ENCODE results near the gene NHLH2. TPM values are rescaled to one million over a fixed set of nuclear protein-coding genes. Genes with fewer than 3 reads are reported as not detected.

Gene NHLH2
- total RNA-seq, 1 donor from 2014 or later, result not detected

DNA sequence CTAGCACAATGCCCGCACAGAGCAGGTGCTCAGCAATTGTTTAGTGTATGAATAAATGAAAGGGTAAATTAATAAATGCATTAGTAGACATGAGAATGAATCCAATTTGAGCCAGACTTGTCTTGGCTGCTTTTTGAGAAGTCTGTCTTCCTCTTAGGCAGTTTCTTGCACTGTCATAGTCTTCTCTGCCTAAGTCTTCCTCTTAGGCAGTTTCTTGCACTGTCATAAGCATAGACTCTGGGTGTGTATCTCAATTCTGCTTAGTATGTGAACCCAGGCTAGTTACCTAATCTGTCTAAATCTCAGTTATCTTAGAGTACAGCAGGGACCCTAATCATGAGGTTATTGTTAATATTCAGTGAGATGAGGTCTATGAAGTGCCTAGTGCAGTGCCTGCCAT, 27.2 kb downstream of the NHLH2 start:
- Mint-ChIP-seq H3K27me3 (ENCODE audit: low read depth) (peaks cover 44% of the 10 kb centered on the region), H3K4me1 (ENCODE audit: low read depth) (no peaks in the 10 kb centered on the region), H3K4me3 (ENCODE audit: unreplicated experiment) (no peak overlapping the region), H3K9me3 (ENCODE audit: low read depth) (no peaks in the 10 kb centered on the region), H3K36me3 (ENCODE audit: low read depth) (no peaks in the 10 kb centered on the region), H3K27ac (ENCODE audit: unreplicated experiment) (no peak overlapping the region)
- no peak for DNase-seq (ENCODE audit: low spot score)
- TF ChIP-seq, protein P1, sequence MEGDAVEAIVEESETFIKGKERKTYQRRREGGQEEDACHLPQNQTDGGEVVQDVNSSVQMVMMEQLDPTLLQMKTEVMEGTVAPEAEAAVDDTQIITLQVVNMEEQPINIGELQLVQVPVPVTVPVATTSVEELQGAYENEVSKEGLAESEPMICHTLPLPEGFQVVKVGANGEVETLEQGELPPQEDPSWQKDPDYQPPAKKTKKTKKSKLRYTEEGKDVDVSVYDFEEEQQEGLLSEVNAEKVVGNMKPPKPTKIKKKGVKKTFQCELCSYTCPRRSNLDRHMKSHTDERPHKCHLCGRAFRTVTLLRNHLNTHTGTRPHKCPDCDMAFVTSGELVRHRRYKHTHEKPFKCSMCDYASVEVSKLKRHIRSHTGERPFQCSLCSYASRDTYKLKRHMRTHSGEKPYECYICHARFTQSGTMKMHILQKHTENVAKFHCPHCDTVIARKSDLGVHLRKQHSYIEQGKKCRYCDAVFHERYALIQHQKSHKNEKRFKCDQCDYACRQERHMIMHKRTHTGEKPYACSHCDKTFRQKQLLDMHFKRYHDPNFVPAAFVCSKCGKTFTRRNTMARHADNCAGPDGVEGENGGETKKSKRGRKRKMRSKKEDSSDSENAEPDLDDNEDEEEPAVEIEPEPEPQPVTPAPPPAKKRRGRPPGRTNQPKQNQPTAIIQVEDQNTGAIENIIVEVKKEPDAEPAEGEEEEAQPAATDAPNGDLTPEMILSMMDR (IDR thresholded peaks at IDR 0.05), result no peak

GRCh38 chr1:115811140-115811828, 29.6 kb downstream of the NHLH2 start:
- H3K4me1 Mint-ChIP-seq (ENCODE audit: low read depth), result no peaks in the 10 kb centered on the region
- no peak overlapping the region for H3K27ac Mint-ChIP-seq (ENCODE audit: unreplicated experiment)
- TF ChIP-seq, protein P1 (IDR thresholded peaks at IDR 0.05), result no peak
- no peak overlapping the region for H3K4me3 Mint-ChIP-seq (ENCODE audit: unreplicated experiment)
- peaks cover 3% of the 10 kb centered on the region for H3K9me3 Mint-ChIP-seq (ENCODE audit: low read depth)
- peaks cover 1% of the 10 kb centered on the region for H3K36me3 Mint-ChIP-seq (ENCODE audit: low read depth)
- no peak for DNase-seq (ENCODE audit: low spot score)
- H3K27me3 Mint-ChIP-seq (ENCODE audit: low read depth), result peaks cover 45% of the 10 kb centered on the region

GRCh38 chr1:115810609-115811008, 30.3 kb downstream of the NHLH2 start:
- DNase-seq (ENCODE audit: low spot score), result no peak
- Mint-ChIP-seq H3K27ac (ENCODE audit: unreplicated experiment) (no peak overlapping the region), H3K4me3 (ENCODE audit: unreplicated experiment) (no peak overlapping the region), H3K36me3 (ENCODE audit: low read depth) (peaks cover 1% of the 10 kb centered on the region), H3K4me1 (ENCODE audit: low read depth) (no peaks in the 10 kb centered on the region), H3K9me3 (ENCODE audit: low read depth) (peaks cover 3% of the 10 kb centered on the region), H3K27me3 (ENCODE audit: low read depth) (peaks cover 45% of the 10 kb centered on the region)
- TF ChIP-seq, protein P1 (IDR thresholded peaks at IDR 0.05), result no peak

GRCh38 chr1:115809847-115810246, 31.1 kb downstream of the NHLH2 start:
- Mint-ChIP-seq H3K4me1 (ENCODE audit: low read depth) (no peaks in the 10 kb centered on the region), H3K27me3 (ENCODE audit: low read depth) (peaks cover 52% of the 10 kb centered on the region), H3K4me3 (ENCODE audit: unreplicated experiment) (no peak overlapping the region), H3K27ac (ENCODE audit: unreplicated experiment) (no peak overlapping the region), H3K9me3 (ENCODE audit: low read depth) (peaks cover 3% of the 10 kb centered on the region), H3K36me3 (ENCODE audit: low read depth) (peaks cover 1% of the 10 kb centered on the region)
- TF ChIP-seq, protein P1 (IDR thresholded peaks at IDR 0.05), result no peak
- DNase-seq (ENCODE audit: low spot score), result no peak

GRCh38 chr1:115809076-115809475, 31.9 kb downstream of the NHLH2 start:
- Mint-ChIP-seq H3K27ac (ENCODE audit: unreplicated experiment) (no peak overlapping the region), H3K9me3 (ENCODE audit: low read depth) (peaks cover 3% of the 10 kb centered on the region), H3K4me3 (ENCODE audit: unreplicated experiment) (no peak overlapping the region), H3K4me1 (ENCODE audit: low read depth) (no peaks in the 10 kb centered on the region), H3K36me3 (ENCODE audit: low read depth) (peaks cover 1% of the 10 kb centered on the region), H3K27me3 (ENCODE audit: low read depth) (peaks cover 50% of the 10 kb centered on the region)
- DNase-seq (ENCODE audit: low spot score), result no peak
- TF ChIP-seq, protein P1 (IDR thresholded peaks at IDR 0.05), result no peak
